Upper lobe of left lung (tissue), 6 donors: ENCODE data around the gene C20orf173. TPM values are rescaled to one million over a fixed set of nuclear protein-coding genes. Genes with fewer than 3 reads are reported as not detected.

Experiments used
- ATAC-seq, 2 donors: fragments of 200-7000 bp; cut with Tn5 transposase; one replicate each; pipeline ENCODE4 v1.9.1; 2022; ENCODE audit warnings: mild to moderate bottlenecking in 2 of 2, moderate library complexity in 2 of 2; ENCODE audit not compliant: low FRiP score in 2 of 2
- DNase-seq, 2 donors: peaks; one replicate each; pipeline ENCODE4 v3.0.0-alpha.2; 2019 to 2020
- H3K27ac ChIP-seq, 4 donors: fragments of 200-600 bp; sonication (generic); one replicate each; pipeline ENCODE4 v1.5.1; 2016 to 2019
- H3K27me3 ChIP-seq, 4 donors: fragments of 200-600 bp; sonication (generic); one replicate each; pipeline ENCODE4 v1.5.1; 2017 to 2019
- H3K36me3 ChIP-seq, 4 donors: fragments of 200-600 bp; sonication (generic); one replicate each; pipeline ENCODE4 v1.5.1; 2016 to 2019
- H3K4me1 ChIP-seq, 4 donors: fragments of 200-600 bp; sonication (generic); one replicate each; pipeline ENCODE4 v1.5.1; 2018 to 2019
- H3K4me3 ChIP-seq, 4 donors: fragments of 200-600 bp; sonication (generic); one replicate each; pipeline ENCODE4 v1.5.1; 2017 to 2019; ENCODE audit warnings: mild to moderate bottlenecking in 2 of 4, moderate library complexity in 1 of 4
- H3K9me3 ChIP-seq, 4 donors: fragments of 200-600 bp; sonication (generic); one replicate each; pipeline ENCODE4 v1.5.1; 2018 to 2019
- CTCF ChIP-seq, 6 experiments: fragments of 450-650 bp in 4 of 6; fragments of 200-600 bp in 2 of 6; sonication (generic) in 2 of 6; IDR thresholded peaks; one replicate each; pipeline ENCODE4 v1.5.1; 2016 to 2019; ENCODE audit warnings: antibody characterized with exemption in 6 of 6
- EP300 ChIP-seq, 4 donors: sonication (generic); formaldehyde crosslinking; IDR thresholded peaks; one replicate each; pipeline ENCODE4 v1.5.1; 2017; ENCODE audit warnings: antibody characterized with exemption in 4 of 4, control low read depth in 2 of 4
- POLR2A ChIP-seq, 4 donors: fragments of 450-650 bp; IDR thresholded peaks; one replicate each; pipeline ENCODE4 v1.5.1; 2016 to 2017; ENCODE audit warnings: antibody characterized with exemption in 4 of 4, mild to moderate bottlenecking in 2 of 4
- POLR2AphosphoS5 ChIP-seq, 2 donors: sonication (generic); formaldehyde crosslinking; IDR thresholded peaks; one replicate each; pipeline ENCODE4 v1.5.1; 2017; ENCODE audit warnings: antibody characterized with exemption in 2 of 2
- WGBS, 2 donors: methylation state at CpG; one replicate each; pipeline ENCODE4 v1.1.5; 2017 to 2018; 5-methylcytosine and 5-hydroxymethylcytosine counted together
- total RNA-seq, 6 donors: library from RNA; depleted of rRNA in 4 of 6; stranded (reverse); fragments of >200 nt in 4 of 6; gene quantifications; one replicate each; pipeline versions ENCODE4 v1.1.0 to v1.2.1, GENCODE V29; 2016 to 2021
- donor health status: DM: no; HTN: no; CAD: no; lungs with moderate emphysema.
- donor health status: DM: no; HTN: yes; CAD: no; lungs with severe emphysema.

Gene C20orf173
- total RNA-seq, 6 donors from 2014 or later: not detected

- Histone ChIP-seq H3K4me3 (no peak overlapping the region), H3K27me3 (no peaks in the 10 kb centered on the region), H3K4me1 (no peaks in the 10 kb centered on the region), H3K27ac (no peak overlapping the region), H3K9me3 (peaks cover 0 to 10% (median 6%) of the 10 kb centered on the region in 4 donors), H3K36me3 (no peaks in the 10 kb centered on the region)
- TF ChIP-seq POLR2A (IDR thresholded peaks at IDR 0.05) (no peak), EP300 (IDR thresholded peaks at IDR 0.05) (no peak), POLR2AphosphoS5 (IDR thresholded peaks at IDR 0.05) (no peak), CTCF (IDR thresholded peaks at IDR 0.05) (no peak)
- ATAC-seq: no peak
- no peak for DNase-seq
- whole genome bisulfite sequencing, 2 donors: 87 to 95% methylated on average over 4 of the region's 4 CpGs
Observed at GRCh38 chr20:35572838-35573237, 43.4 kb upstream of the C20orf173 start.

- Histone ChIP-seq H3K9me3 (peaks cover 0 to 10% (median 6%) of the 10 kb centered on the region in 4 donors), H3K27ac (no peak overlapping the region), H3K4me1 (no peaks in the 10 kb centered on the region), H3K4me3 (no peak overlapping the region), H3K27me3 (no peaks in the 10 kb centered on the region), H3K36me3 (no peaks in the 10 kb centered on the region)
- DNase-seq (no peak), ATAC-seq (no peak)
- TF ChIP-seq POLR2A (IDR thresholded peaks at IDR 0.05) (no peak), CTCF (IDR thresholded peaks at IDR 0.05) (no peak), POLR2AphosphoS5 (IDR thresholded peaks at IDR 0.05) (no peak), EP300 (IDR thresholded peaks at IDR 0.05) (no peak)
Observed at GRCh38 chr20:35571555-35571954, 42.1 kb upstream of the C20orf173 start.

- WGBS, 2 donors: 6 to 9% methylated on average over 2 of the region's 2 CpGs
- ATAC-seq: no peak
Observed at GRCh38 chr20:35568645-35569044, 39.2 kb upstream of the C20orf173 start.

GRCh38 chr20:35564905-35565304, 35.5 kb upstream of the C20orf173 start:
- Histone ChIP-seq H3K36me3 (no peaks in the 10 kb centered on the region), H3K9me3 (no peaks in the 10 kb centered on the region), H3K4me3 (no peak overlapping the region), H3K27me3 (no peaks in the 10 kb centered on the region), H3K4me1 (peaks cover 0 to 6% (median 0%) of the 10 kb centered on the region in 4 donors), H3K27ac (no peak overlapping the region)
- WGBS, 2 donors: 95% methylated on average over 7 of the region's 7 CpGs; no CpG with 5 or more reads in 1 of the 2 donors
- TF ChIP-seq POLR2A (IDR thresholded peaks at IDR 0.05): no peak
- no peak for TF ChIP-seq EP300 (IDR thresholded peaks at IDR 0.05)
- no peak for TF ChIP-seq POLR2AphosphoS5 (IDR thresholded peaks at IDR 0.05)
- TF ChIP-seq CTCF (IDR thresholded peaks at IDR 0.05): no peak
- DNase-seq (peak in 1 of 2 donors; percentile 60), ATAC-seq (no peak)

More at GRCh38 chr20:35568645-35569044, 39.2 kb upstream of the C20orf173 start:
- TF ChIP-seq POLR2A (IDR thresholded peaks at IDR 0.05) (no peak), CTCF (IDR thresholded peaks at IDR 0.05) (peak in 2 of 6 experiments; percentile 22 to 26), EP300 (IDR thresholded peaks at IDR 0.05) (no peak)
- Histone ChIP-seq H3K4me3 (no peak overlapping the region), H3K36me3 (no peaks in the 10 kb centered on the region), H3K4me1 (no peaks in the 10 kb centered on the region), H3K9me3 (peaks cover 0 to 10% (median 6%) of the 10 kb centered on the region in 4 donors), H3K27me3 (no peaks in the 10 kb centered on the region), H3K27ac (no peak overlapping the region)
- DNase-seq: no peak

GRCh38 chr20:35563834-35564233, 34.4 kb upstream of the C20orf173 start:
- TF ChIP-seq EP300 (IDR thresholded peaks at IDR 0.05) (no peak), POLR2A (IDR thresholded peaks at IDR 0.05) (no peak), CTCF (IDR thresholded peaks at IDR 0.05) (no peak), POLR2AphosphoS5 (IDR thresholded peaks at IDR 0.05) (no peak)
- Histone ChIP-seq H3K9me3 (no peaks in the 10 kb centered on the region), H3K4me3 (no peak overlapping the region), H3K27ac (no peak overlapping the region), H3K36me3 (peaks cover 0 to 3% (median 0%) of the 10 kb centered on the region in 4 donors), H3K4me1 (peaks cover 0 to 6% (median 0%) of the 10 kb centered on the region in 4 donors), H3K27me3 (no peaks in the 10 kb centered on the region)
- ATAC-seq (no peak), DNase-seq (no peak)
- 90 to 94% methylated on average over 10 of the region's 10 CpGs for WGBS, 2 donors
